GM23338 (cell line): ENCODE data around the gene MAST2. TPM values are rescaled to one million over a fixed set of nuclear protein-coding genes. Genes with fewer than 3 reads are reported as not detected.

ENCODE experiments used
- ATAC-seq: fragments of 200-7000 bp; cut with Tn5 transposase; 3 replicates; pipeline ENCODE4 v1.9.1; 2020
- DNase-seq: peaks from one replicate; pipeline ENCODE4 v3.0.0-alpha.2; 2015; ENCODE audit warnings: low spot score
- H2AFZ ChIP-seq: fragments of 200-600 bp; sonication (generic); 2 replicates; pipeline ENCODE4 v1.8.0; 2016; ENCODE audit warnings: antibody characterized with exemption, mild to moderate bottlenecking, moderate library complexity
- H3F3A ChIP-seq: fragments of 200-600 bp; sonication (generic); replicated peaks from 2 replicates; pipeline ENCODE4 v1.8.0; 2017; ENCODE audit warnings: antibody characterized with exemption, mixed run types, low read depth
- H3K27ac ChIP-seq: fragments of 200-600 bp; sonication (generic); 2 replicates; pipeline ENCODE4 v1.6.1; 2016; ENCODE audit warnings: low read depth
- H3K27me3 ChIP-seq: fragments of 200-600 bp; sonication (generic); 2 replicates; pipeline ENCODE4 v1.8.0; 2016; ENCODE audit warnings: mild to moderate bottlenecking, mixed run types, moderate library complexity; ENCODE audit not compliant: insufficient read depth
- H3K36me3 ChIP-seq: fragments of 200-600 bp; sonication (generic); 2 replicates; pipeline ENCODE4 v1.8.0; 2016; ENCODE audit warnings: mild to moderate bottlenecking; ENCODE audit not compliant: insufficient read depth
- H3K4me1 ChIP-seq: fragments of 200-600 bp; sonication (generic); 2 replicates; pipeline ENCODE4 v1.8.0; 2016; ENCODE audit warnings: mild to moderate bottlenecking, moderate library complexity; ENCODE audit not compliant: insufficient read depth
- H3K4me2 ChIP-seq: fragments of 200-600 bp; sonication (generic); 2 replicates; pipeline ENCODE4 v1.7.1; 2017; ENCODE audit warnings: mixed run types
- H3K4me3 ChIP-seq: fragments of 200-600 bp; sonication (generic); 2 replicates; pipeline ENCODE4 v1.6.1; 2016; ENCODE audit warnings: mixed run types
- H3K79me2 ChIP-seq: fragments of 200-600 bp; sonication (generic); replicated peaks from 2 replicates; pipeline ENCODE4 v1.8.0; 2017; ENCODE audit warnings: mild to moderate bottlenecking; ENCODE audit not compliant: insufficient read depth
- H3K9me2 ChIP-seq: fragments of 200-600 bp; sonication (generic); 2 replicates; pipeline ENCODE4 v1.8.0; 2017; ENCODE audit not compliant: insufficient read depth
- H4K20me1 ChIP-seq: fragments of 200-600 bp; sonication (generic); replicated peaks from 2 replicates; pipeline ENCODE4 v1.8.0; 2017; ENCODE audit warnings: mild to moderate bottlenecking; ENCODE audit not compliant: insufficient read depth
- H3K27ac Mint-ChIP-seq: 2 replicates; pipeline ENCODE4 v1.8.0; 2020; ENCODE audit warnings: inconsistent platforms, mild to moderate bottlenecking, moderate library complexity, mixed read lengths
- H3K27me3 Mint-ChIP-seq: 3 replicates; pipeline ENCODE4 v1.8.0; 2022; ENCODE audit warnings: low read depth, mild to moderate bottlenecking, moderate library complexity, mixed read lengths, inconsistent platforms; ENCODE audit not compliant: insufficient read depth, poor library complexity
- H3K36me3 Mint-ChIP-seq: 3 replicates; pipeline ENCODE4 v1.8.0; 2021; ENCODE audit warnings: low read depth, mild to moderate bottlenecking, inconsistent platforms, moderate library complexity, mixed read lengths
- H3K4me1 Mint-ChIP-seq: 3 replicates; pipeline ENCODE4 v1.8.0; 2020; ENCODE audit warnings: mild to moderate bottlenecking, inconsistent platforms, mixed read lengths
- H3K4me3 Mint-ChIP-seq: 3 replicates; pipeline ENCODE4 v1.8.0; 2021; ENCODE audit warnings: moderate library complexity, mild to moderate bottlenecking, inconsistent platforms, mixed read lengths
- H3K9me3 Mint-ChIP-seq: 3 replicates; pipeline ENCODE4 v1.8.0; 2020; ENCODE audit warnings: moderate library complexity, mild to moderate bottlenecking, inconsistent platforms, mixed read lengths
- CREB1 ChIP-seq: fragments of 250-450 bp; sonication (Bioruptor Pico); IDR thresholded peaks from 2 replicates; pipeline ENCODE4 v1.5.0; 2020; ENCODE audit warnings: low read depth, mild to moderate bottlenecking, moderate library complexity
- EZH2 ChIP-seq: fragments of 200-600 bp; sonication (generic); IDR thresholded peaks from one replicate; pipeline ENCODE4 v1.8.0; 2017; ENCODE audit warnings: antibody characterized with exemption, mild to moderate bottlenecking, low read depth; ENCODE audit not compliant: unreplicated experiment
- EZH2phosphoT487 ChIP-seq: fragments of 200-600 bp; sonication (generic); IDR thresholded peaks from one replicate; pipeline ENCODE4 v1.8.1; 2018; ENCODE audit warnings: antibody characterized with exemption; ENCODE audit not compliant: unreplicated experiment
- JUNB ChIP-seq: IDR thresholded peaks from one replicate; pipeline ENCODE4 v1.6.1; 2016; ENCODE audit warnings: antibody characterized with exemption; ENCODE audit not compliant: unreplicated experiment
- NANOG ChIP-seq: IDR thresholded peaks from 2 replicates; pipeline ENCODE4 v1.6.1; 2016; ENCODE audit warnings: antibody characterized with exemption, borderline replicate concordance
- POLR2AphosphoS5 ChIP-seq: IDR thresholded peaks from 2 replicates; pipeline ENCODE4 v1.6.1; 2016; ENCODE audit warnings: antibody characterized with exemption, low read depth
- STAT1 ChIP-seq: IDR thresholded peaks from one replicate; pipeline ENCODE4 v1.6.1; 2016; ENCODE audit warnings: antibody characterized with exemption; ENCODE audit not compliant: unreplicated experiment
- ZNF114 ChIP-seq: fragments of 250-450 bp; sonication (Bioruptor Pico); IDR thresholded peaks from 2 replicates; pipeline ENCODE4 v1.5.0; 2020; ENCODE audit warnings: mild to moderate bottlenecking, moderate library complexity
- ZNF331 ChIP-seq: fragments of 250-450 bp; sonication (Bioruptor Pico); IDR thresholded peaks from 2 replicates; pipeline ENCODE4 v1.5.0; 2020; ENCODE audit warnings: low read depth, mild to moderate bottlenecking, moderate library complexity
- polyA plus RNA-seq: library from polyadenylated mRNA; unstranded; fragments of >200 nt; fragmentation: Nextera tagmentation; extraction: Ambion mirVana; gene quantifications from 2 replicates; pipeline ENCODE4 v1.2.1, GENCODE V29; 2016
- total RNA-seq: library from RNA; depleted of rRNA; stranded (reverse); fragments of >200 nt; shearing (Covaris generic); gene quantifications from 2 replicates; pipeline ENCODE4 v1.2.3, GENCODE V29; 2014
- TF ChIP-seq, protein P1 (sequence below), 2 experiments: fragments of 200-600 bp in 1 of 2; sonication (generic) in 1 of 2; conservative IDR thresholded peaks; 2 replicates each; pipeline versions ENCODE4 v1.5.1 to v1.6.1; 2016 to 2017; ENCODE audit warnings: antibody characterized with exemption in 2 of 2, low read depth in 2 of 2, mild to moderate bottlenecking in 2 of 2, moderate library complexity in 1 of 2
- TF ChIP-seq, protein P2 (sequence below): fragments of 250-450 bp; sonication (Bioruptor Pico); IDR thresholded peaks from 2 replicates; pipeline ENCODE4 v1.5.0; 2020; ENCODE audit warnings: mild to moderate bottlenecking, moderate library complexity
- TF ChIP-seq, protein P3 (sequence below): IDR thresholded peaks from 2 replicates; pipeline ENCODE4 v1.6.1; 2016; ENCODE audit warnings: antibody characterized with exemption
- TF ChIP-seq, protein P4 (sequence below): IDR thresholded peaks from one replicate; pipeline ENCODE4 v1.6.1; 2018; ENCODE audit warnings: antibody characterized with exemption; ENCODE audit not compliant: unreplicated experiment

MAST2 gene
- total and polyA plus RNA-seq, 2 experiments from 2014 or later = 11.5 to 57.7 TPM

DNA sequence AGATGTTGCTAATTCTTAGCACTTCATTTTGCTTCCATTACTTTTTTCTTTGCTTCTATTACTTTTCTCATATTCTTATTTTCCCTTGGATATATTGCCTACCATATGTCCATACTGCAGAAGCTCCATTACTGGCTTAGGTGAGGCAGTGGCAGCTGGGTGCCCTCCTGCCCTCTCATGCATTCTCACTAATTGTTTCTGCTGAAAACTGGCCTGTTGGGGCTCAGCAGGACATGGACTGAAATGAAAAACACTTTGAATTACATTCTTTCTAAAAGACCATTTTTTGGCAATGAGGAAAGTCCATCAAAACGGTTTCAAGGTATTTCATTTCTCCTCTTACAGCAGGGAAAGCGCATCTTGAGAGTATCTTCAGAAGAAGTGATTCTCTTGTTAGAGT, 122.9 kb downstream of the MAST2 start:
- H3K27me3 Mint-ChIP-seq = peaks cover 5% of the 10 kb centered on the region
- H3K27ac Mint-ChIP-seq = peak overlapping the region; percentile 71
- peaks cover 65% of the 10 kb centered on the region for H3K4me1 Mint-ChIP-seq
- no peaks in the 10 kb centered on the region for H4K20me1 ChIP-seq
- peak overlapping the region; percentile 93 for H3K27ac ChIP-seq
- TF ChIP-seq STAT1 = no peak
- TF ChIP-seq EZH2 = no peak
- no peak for TF ChIP-seq NANOG
- TF ChIP-seq, protein P1, sequence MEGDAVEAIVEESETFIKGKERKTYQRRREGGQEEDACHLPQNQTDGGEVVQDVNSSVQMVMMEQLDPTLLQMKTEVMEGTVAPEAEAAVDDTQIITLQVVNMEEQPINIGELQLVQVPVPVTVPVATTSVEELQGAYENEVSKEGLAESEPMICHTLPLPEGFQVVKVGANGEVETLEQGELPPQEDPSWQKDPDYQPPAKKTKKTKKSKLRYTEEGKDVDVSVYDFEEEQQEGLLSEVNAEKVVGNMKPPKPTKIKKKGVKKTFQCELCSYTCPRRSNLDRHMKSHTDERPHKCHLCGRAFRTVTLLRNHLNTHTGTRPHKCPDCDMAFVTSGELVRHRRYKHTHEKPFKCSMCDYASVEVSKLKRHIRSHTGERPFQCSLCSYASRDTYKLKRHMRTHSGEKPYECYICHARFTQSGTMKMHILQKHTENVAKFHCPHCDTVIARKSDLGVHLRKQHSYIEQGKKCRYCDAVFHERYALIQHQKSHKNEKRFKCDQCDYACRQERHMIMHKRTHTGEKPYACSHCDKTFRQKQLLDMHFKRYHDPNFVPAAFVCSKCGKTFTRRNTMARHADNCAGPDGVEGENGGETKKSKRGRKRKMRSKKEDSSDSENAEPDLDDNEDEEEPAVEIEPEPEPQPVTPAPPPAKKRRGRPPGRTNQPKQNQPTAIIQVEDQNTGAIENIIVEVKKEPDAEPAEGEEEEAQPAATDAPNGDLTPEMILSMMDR (conservative IDR thresholded peaks at IDR 0.05; ENCODE audit: low read depth in 2 of 2) = no peak
- no peak for TF ChIP-seq ZNF114 (CRISPR knock-in tag)
- TF ChIP-seq, protein P2, sequence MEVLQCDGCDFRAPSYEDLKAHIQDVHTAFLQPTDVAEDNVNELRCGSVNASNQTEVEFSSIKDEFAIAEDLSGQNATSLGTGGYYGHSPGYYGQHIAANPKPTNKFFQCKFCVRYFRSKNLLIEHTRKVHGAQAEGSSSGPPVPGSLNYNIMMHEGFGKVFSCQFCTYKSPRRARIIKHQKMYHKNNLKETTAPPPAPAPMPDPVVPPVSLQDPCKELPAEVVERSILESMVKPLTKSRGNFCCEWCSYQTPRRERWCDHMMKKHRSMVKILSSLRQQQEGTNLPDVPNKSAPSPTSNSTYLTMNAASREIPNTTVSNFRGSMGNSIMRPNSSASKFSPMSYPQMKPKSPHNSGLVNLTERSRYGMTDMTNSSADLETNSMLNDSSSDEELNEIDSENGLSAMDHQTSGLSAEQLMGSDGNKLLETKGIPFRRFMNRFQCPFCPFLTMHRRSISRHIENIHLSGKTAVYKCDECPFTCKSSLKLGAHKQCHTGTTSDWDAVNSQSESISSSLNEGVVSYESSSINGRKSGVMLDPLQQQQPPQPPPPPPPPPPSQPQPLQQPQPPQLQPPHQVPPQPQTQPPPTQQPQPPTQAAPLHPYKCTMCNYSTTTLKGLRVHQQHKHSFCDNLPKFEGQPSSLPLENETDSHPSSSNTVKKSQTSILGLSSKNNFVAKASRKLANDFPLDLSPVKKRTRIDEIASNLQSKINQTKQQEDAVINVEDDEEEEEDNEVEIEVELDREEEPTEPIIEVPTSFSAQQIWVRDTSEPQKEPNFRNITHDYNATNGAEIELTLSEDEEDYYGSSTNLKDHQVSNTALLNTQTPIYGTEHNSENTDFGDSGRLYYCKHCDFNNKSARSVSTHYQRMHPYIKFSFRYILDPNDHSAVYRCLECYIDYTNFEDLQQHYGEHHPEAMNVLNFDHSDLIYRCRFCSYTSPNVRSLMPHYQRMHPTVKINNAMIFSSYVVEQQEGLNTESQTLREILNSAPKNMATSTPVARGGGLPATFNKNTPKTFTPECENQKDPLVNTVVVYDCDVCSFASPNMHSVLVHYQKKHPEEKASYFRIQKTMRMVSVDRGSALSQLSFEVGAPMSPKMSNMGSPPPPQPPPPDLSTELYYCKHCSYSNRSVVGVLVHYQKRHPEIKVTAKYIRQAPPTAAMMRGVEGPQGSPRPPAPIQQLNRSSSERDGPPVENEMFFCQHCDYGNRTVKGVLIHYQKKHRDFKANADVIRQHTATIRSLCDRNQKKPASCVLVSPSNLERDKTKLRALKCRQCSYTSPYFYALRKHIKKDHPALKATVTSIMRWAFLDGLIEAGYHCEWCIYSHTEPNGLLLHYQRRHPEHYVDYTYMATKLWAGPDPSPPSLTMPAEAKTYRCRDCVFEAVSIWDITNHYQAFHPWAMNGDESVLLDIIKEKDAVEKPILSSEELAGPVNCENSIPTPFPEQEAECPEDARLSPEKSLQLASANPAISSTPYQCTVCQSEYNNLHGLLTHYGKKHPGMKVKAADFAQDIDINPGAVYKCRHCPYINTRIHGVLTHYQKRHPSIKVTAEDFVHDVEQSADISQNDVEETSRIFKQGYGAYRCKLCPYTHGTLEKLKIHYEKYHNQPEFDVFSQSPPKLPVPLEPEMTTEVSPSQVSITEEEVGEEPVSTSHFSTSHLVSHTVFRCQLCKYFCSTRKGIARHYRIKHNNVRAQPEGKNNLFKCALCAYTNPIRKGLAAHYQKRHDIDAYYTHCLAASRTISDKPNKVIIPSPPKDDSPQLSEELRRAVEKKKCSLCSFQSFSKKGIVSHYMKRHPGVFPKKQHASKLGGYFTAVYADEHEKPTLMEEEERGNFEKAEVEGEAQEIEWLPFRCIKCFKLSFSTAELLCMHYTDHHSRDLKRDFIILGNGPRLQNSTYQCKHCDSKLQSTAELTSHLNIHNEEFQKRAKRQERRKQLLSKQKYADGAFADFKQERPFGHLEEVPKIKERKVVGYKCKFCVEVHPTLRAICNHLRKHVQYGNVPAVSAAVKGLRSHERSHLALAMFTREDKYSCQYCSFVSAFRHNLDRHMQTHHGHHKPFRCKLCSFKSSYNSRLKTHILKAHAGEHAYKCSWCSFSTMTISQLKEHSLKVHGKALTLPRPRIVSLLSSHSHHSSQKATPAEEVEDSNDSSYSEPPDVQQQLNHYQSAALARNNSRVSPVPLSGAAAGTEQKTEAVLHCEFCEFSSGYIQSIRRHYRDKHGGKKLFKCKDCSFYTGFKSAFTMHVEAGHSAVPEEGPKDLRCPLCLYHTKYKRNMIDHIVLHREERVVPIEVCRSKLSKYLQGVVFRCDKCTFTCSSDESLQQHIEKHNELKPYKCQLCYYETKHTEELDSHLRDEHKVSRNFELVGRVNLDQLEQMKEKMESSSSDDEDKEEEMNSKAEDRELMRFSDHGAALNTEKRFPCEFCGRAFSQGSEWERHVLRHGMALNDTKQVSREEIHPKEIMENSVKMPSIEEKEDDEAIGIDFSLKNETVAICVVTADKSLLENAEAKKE (CRISPR knock-in tag) = no peak
- no peak for TF ChIP-seq CREB1 (CRISPR knock-in tag)
- no peak for TF ChIP-seq EZH2phosphoT487
- TF ChIP-seq, protein P3, sequence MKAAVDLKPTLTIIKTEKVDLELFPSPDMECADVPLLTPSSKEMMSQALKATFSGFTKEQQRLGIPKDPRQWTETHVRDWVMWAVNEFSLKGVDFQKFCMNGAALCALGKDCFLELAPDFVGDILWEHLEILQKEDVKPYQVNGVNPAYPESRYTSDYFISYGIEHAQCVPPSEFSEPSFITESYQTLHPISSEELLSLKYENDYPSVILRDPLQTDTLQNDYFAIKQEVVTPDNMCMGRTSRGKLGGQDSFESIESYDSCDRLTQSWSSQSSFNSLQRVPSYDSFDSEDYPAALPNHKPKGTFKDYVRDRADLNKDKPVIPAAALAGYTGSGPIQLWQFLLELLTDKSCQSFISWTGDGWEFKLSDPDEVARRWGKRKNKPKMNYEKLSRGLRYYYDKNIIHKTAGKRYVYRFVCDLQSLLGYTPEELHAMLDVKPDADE = no peak
- TF ChIP-seq, protein P4, sequence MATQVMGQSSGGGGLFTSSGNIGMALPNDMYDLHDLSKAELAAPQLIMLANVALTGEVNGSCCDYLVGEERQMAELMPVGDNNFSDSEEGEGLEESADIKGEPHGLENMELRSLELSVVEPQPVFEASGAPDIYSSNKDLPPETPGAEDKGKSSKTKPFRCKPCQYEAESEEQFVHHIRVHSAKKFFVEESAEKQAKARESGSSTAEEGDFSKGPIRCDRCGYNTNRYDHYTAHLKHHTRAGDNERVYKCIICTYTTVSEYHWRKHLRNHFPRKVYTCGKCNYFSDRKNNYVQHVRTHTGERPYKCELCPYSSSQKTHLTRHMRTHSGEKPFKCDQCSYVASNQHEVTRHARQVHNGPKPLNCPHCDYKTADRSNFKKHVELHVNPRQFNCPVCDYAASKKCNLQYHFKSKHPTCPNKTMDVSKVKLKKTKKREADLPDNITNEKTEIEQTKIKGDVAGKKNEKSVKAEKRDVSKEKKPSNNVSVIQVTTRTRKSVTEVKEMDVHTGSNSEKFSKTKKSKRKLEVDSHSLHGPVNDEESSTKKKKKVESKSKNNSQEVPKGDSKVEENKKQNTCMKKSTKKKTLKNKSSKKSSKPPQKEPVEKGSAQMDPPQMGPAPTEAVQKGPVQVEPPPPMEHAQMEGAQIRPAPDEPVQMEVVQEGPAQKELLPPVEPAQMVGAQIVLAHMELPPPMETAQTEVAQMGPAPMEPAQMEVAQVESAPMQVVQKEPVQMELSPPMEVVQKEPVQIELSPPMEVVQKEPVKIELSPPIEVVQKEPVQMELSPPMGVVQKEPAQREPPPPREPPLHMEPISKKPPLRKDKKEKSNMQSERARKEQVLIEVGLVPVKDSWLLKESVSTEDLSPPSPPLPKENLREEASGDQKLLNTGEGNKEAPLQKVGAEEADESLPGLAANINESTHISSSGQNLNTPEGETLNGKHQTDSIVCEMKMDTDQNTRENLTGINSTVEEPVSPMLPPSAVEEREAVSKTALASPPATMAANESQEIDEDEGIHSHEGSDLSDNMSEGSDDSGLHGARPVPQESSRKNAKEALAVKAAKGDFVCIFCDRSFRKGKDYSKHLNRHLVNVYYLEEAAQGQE = no peak
- TF ChIP-seq POLR2AphosphoS5 = no peak
- no peak for TF ChIP-seq ZNF331 (CRISPR knock-in tag)
- no peak for TF ChIP-seq JUNB
- H3F3A ChIP-seq = no peaks in the 10 kb centered on the region
- DNase-seq (peak; percentile 19), ATAC-seq (peak; percentile 53)
- no peaks in the 10 kb centered on the region for H3K9me2 ChIP-seq
- peaks cover 9% of the 10 kb centered on the region for H3K36me3 Mint-ChIP-seq
- H3K79me2 ChIP-seq = peaks cover 26% of the 10 kb centered on the region
- peaks cover 3% of the 10 kb centered on the region; the same call in 2 of the 3 replicates for H3K9me3 Mint-ChIP-seq
- H3K36me3 ChIP-seq = no peaks in the 10 kb centered on the region
- H2AFZ ChIP-seq = no peak overlapping the region
- no peaks in the 10 kb centered on the region for H3K27me3 ChIP-seq
- peaks cover 59% of the 10 kb centered on the region for H3K4me1 ChIP-seq
- H3K4me2 ChIP-seq = peak overlapping the region; percentile 78
- peak overlapping the region; percentile 61 for H3K4me3 Mint-ChIP-seq
- peak overlapping the region; percentile 48 for H3K4me3 ChIP-seq
